LNCAP (cell line): ENCODE measurements around the gene SMIM33.

Source experiments
- TF ChIP-seq, protein P1 (sequence below): fragments of 450-650 bp; IDR thresholded peaks from 2 replicates; pipeline ENCODE4 v1.5.1; 2017; ENCODE audit warnings: mild to moderate bottlenecking

Gene SMIM33

DNA sequence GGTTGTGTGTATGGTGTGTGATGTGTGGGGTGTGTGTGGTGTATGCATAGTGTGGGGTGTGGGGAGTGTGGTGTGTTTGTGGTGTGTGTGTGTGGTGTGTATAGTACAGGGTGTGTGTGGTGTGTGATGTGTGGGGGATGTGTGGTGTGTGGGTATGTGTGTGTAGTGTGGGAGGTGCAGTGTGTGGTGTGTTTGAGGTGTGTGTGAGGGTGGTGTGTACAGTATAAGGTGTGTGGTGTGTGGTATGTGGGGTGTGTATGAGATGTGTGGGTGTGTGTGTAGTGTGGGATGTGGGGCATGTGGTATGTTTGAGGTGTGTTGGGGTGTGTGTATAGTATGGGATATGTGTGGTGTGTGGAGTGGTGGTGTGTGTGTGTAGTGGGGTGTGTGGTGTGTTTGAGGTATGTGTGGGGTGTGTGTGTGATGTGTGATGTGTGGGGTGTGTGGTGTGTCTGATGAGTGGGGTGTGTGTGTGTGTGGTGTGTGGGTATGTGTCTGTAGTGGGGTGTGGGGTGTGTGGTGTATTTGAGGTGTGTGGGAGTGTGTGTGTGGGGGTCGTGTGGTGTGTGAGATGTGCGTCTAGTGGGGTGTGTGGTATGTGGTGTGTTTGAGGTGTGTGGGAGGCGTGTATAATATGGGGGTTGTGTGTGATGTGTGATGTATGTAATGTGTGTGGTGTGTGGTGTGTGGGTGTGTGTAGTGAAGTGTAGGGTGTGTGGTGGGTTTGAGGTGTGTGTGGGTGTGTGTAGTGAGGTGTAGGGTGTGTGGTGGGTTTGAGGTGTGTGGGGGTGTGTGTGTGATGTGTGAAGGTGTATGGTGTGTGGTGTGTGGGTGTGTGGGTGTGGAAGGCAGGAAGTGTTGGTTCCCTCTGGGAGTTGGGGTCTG, 16.9 kb upstream of the SMIM33 start:
- TF ChIP-seq, protein P1, sequence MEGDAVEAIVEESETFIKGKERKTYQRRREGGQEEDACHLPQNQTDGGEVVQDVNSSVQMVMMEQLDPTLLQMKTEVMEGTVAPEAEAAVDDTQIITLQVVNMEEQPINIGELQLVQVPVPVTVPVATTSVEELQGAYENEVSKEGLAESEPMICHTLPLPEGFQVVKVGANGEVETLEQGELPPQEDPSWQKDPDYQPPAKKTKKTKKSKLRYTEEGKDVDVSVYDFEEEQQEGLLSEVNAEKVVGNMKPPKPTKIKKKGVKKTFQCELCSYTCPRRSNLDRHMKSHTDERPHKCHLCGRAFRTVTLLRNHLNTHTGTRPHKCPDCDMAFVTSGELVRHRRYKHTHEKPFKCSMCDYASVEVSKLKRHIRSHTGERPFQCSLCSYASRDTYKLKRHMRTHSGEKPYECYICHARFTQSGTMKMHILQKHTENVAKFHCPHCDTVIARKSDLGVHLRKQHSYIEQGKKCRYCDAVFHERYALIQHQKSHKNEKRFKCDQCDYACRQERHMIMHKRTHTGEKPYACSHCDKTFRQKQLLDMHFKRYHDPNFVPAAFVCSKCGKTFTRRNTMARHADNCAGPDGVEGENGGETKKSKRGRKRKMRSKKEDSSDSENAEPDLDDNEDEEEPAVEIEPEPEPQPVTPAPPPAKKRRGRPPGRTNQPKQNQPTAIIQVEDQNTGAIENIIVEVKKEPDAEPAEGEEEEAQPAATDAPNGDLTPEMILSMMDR = no peak

DNA sequence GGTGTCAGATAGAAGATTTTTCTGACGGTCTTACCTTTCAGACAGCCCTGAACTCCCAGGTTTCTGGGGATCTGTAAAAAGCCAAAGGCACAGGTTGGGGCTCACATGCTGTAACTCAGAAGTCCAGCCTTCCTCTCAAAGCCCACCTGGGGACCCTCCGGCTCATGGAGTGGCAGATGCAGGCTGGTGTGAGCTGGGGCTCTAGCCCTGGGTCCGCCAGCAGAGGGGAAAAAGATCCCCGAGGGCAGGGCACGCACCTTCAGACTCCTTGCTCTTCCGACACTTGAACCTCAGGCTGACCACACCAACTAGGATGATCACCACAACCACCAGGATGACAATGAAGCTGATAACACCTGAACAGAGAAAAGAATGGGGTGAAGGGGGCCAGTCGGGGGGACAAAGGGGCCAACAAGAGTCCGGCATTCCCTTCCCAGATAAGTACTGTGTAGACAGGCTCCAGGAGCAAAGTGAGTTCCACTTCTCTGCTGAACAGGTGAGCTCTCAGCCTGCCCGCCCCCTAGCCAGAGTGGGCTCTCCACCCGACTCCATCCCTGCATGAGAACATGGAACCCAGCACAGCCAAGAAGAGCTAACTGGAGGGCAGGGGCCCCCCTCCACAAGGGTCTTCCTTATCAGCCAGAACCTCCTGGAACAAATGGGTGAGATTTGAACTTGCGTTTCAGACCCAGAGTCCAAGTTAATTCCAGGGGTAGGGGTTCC, 16.1 kb upstream of the SMIM33 start:
- TF ChIP-seq, protein P1 = no peak

DNA sequence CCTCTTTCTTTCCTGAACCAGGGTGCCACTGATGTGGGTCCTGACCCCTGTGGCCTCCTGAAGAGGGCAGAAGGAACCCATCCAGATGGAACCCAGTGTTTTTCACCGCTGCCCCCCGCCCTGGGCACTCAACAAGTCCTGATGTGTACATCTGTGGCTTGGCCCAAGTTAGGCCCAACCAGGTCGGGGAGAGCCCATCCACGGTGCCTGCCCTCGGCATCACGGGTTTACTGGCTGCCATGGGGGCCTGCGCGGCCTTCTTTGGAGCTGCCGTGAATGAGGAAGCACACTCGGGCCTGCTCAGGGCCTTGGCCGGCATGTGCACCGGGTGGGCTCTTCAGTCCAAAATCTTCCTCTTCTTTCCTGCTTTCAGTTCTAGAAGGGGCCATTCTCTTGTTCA, 14.0 kb upstream of the SMIM33 start:
- TF ChIP-seq, protein P1 = no peak

DNA sequence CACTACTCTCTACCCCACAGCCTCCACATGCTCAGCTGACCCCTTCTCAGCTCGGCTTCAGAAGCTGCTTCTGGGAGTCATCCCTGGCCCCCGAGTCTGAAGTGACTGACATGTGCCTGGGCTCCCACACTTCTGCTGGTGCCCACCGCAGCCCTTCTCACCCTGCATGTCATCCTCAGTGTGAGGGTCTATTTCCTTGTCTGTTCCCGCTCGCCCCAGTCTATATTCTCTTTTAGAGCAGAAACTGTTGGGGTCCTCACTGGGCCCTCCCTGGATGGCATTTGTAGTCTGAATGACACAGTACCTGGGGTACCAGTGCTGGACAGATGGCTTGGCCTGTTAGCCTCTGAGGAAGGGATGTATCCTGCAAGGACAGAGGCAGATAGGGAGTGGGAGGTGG, 13.6 kb upstream of the SMIM33 start:
- TF ChIP-seq, protein P1 = no peak

DNA sequence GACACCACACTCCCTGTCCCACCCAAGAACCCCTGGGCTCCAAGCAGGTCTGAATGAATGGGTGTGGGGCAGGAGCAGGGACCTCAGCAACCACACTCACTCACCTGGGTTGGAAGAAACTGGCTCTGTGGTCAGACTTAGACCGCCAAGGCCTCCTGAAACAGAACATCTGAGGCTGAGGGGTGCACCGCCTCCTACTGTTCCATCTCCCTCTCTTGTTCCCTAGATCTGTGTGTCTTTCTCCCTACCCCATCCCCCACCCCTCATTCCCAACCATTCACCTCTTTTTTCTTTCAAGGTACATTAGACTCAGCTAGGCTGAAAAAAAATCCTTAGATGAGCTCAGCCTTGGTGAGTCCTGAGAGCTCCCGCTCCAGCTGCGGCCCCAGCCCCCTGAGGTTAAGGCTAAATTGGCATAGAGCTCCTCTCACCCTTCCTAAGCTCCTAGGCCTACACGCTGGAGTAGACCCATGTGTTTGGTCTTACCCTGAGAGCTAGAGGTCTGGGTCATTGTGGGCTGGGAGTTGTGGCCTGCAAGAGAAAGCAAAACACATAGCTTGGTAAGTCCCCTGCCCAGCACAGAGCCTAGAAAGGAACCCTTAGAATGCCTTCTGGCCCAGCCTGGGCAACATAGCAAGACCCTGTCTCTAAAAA, 13.0 kb upstream of the SMIM33 start:
- TF ChIP-seq, protein P1 = no peak

DNA sequence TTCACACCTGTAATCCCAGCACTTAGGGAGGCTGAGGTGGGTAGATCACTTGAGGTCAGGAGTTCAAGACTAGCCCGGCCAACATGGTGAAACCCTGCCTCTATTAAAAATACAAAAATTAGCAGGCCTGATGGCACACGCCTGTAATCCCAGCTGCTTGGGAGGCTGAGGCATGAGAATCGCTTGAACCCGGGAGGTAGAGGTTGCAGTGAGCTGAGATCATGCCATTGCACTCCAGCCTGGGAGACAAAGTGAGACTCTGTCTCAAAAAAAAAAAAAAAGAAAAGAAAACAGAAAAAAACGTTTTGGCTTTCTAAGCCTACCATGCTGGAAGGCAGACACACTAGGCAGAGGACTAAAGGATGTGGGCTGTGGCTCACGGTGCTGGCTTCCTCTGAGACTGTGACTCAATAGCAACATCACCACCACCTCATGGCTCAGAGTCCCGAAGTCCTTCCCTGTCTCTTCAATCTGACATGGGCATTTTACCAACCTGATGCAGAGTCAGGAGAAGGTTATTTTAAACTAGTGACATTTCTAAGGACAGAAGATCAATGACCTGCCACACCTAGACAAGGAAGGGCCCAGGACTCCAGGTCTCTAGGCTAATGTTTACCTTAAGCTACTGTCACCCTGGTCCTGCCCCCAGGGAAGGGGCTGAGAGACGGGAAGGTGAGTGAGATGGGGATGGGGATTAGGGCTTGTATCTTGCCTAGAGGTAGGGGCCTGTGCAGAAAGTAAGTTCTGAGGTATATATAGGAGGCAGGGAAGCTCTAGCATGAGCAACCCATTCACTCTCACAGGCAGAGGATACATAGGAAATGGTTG, 12.0 kb upstream of the SMIM33 start:
- TF ChIP-seq, protein P1 = no peak

DNA sequence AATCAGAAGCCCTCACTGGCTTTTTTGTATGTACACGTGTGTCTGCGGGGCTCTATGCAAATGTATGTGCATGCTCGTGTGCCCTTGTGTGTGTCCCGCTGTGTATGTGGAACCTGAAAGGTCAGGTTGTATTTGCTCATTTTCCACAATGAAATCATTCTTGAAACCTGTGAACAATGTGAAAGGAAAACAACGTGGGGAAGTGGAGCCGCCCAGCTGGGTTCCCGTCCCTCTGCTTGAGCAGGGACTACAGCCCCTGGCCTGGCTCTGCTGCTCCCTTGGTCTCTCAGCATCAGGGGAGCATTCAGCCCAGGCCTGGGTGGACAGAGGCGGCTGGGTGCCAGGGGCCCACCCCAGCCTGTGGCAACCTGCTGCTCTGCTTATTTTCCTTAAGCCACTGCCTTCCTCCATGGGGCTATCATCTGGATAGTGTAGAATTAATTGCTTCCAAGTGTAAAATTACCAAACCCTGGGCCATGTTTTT, 11.3 kb upstream of the SMIM33 start:
- TF ChIP-seq, protein P1 = no peak
